Gastroesophageal sphincter (tissue), 3 donors: ENCODE results near the gene TULP1.

Experiments used
- POLR2A ChIP-seq, 2 donors: fragments of 450-650 bp; IDR thresholded peaks; one replicate each; pipeline ENCODE4 v1.6.1; 2017; ENCODE audit warnings: antibody characterized with exemption in 2 of 2, mild to moderate bottlenecking in 2 of 2, moderate library complexity in 1 of 2
- POLR2AphosphoS5 ChIP-seq: sonication (generic); formaldehyde crosslinking; IDR thresholded peaks from one replicate; pipeline ENCODE4 v1.6.1; 2017; ENCODE audit warnings: antibody characterized with exemption
- TF ChIP-seq, protein P1 (sequence below), 4 experiments: fragments of 200-600 bp in 2 of 4; fragments of 450-650 bp in 2 of 4; sonication (generic) in 1 of 4; IDR thresholded peaks; one replicate each; pipeline ENCODE4 v1.5.1; 2017 to 2019; ENCODE audit warnings: antibody characterized with exemption in 4 of 4, mild to moderate bottlenecking in 2 of 4, moderate library complexity in 2 of 4

DNA sequence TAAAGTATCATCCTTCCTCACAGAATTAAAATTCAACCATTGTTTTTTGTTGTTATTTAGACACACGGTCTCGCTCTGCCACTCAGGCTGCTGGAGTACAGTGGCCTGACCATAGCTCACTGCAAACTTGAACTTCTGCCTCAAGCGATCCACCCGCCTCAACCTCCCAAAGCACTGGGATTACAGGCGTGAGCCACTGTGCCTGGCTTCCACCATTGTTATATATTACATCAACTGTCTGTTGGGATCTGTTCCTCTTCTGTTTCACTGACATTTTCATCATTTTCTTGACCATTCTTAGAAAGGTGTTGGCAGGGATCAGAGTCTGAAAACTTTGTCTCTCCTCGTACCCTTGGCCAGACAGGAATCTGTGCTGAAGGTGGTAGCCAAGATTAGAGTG, 21.3 kb upstream of the TULP1 start:
- TF ChIP-seq POLR2A (IDR thresholded peaks at IDR 0.05) (no peak), POLR2AphosphoS5 (no peak)
- TF ChIP-seq, protein P1, sequence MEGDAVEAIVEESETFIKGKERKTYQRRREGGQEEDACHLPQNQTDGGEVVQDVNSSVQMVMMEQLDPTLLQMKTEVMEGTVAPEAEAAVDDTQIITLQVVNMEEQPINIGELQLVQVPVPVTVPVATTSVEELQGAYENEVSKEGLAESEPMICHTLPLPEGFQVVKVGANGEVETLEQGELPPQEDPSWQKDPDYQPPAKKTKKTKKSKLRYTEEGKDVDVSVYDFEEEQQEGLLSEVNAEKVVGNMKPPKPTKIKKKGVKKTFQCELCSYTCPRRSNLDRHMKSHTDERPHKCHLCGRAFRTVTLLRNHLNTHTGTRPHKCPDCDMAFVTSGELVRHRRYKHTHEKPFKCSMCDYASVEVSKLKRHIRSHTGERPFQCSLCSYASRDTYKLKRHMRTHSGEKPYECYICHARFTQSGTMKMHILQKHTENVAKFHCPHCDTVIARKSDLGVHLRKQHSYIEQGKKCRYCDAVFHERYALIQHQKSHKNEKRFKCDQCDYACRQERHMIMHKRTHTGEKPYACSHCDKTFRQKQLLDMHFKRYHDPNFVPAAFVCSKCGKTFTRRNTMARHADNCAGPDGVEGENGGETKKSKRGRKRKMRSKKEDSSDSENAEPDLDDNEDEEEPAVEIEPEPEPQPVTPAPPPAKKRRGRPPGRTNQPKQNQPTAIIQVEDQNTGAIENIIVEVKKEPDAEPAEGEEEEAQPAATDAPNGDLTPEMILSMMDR (IDR thresholded peaks at IDR 0.05) = no peak
